Mesothelial cell of epicardium (in vitro differentiated cells): ENCODE data around the gene GUCY2F. TPM values are rescaled to one million over a fixed set of nuclear protein-coding genes. Genes with fewer than 3 reads are reported as not detected.

Experiments
- DNase-seq, 2 experiments: peaks; one replicate each; pipeline ENCODE4 v3.0.0; 2021; ENCODE audit warnings: low spot score in 2 of 2; ENCODE audit not compliant: unreplicated experiment in 2 of 2
- H3K27ac Mint-ChIP-seq: 2 replicates; pipeline ENCODE4 v1.8.0; 2021; ENCODE audit warnings: mixed read lengths
- H3K27me3 Mint-ChIP-seq: 2 replicates; pipeline ENCODE4 v1.8.0; 2021; ENCODE audit warnings: low read depth, mixed read lengths
- H3K36me3 Mint-ChIP-seq: 2 replicates; pipeline ENCODE4 v1.8.0; 2021; ENCODE audit warnings: mixed read lengths
- H3K4me1 Mint-ChIP-seq: 2 replicates; pipeline ENCODE4 v1.8.0; 2021; ENCODE audit warnings: mixed read lengths
- H3K4me3 Mint-ChIP-seq: 2 replicates; pipeline ENCODE4 v1.8.0; 2021; ENCODE audit warnings: mild to moderate bottlenecking, moderate library complexity, mixed read lengths
- H3K9me3 Mint-ChIP-seq: 2 replicates; pipeline ENCODE4 v1.8.0; 2021; ENCODE audit warnings: mixed read lengths
- CTCF ChIP-seq: fragments of 200-600 bp; sonication (generic); IDR thresholded peaks from one replicate; pipeline ENCODE4 v1.5.0; 2021; ENCODE audit warnings: antibody characterized with exemption; ENCODE audit not compliant: unreplicated experiment
- total RNA-seq: library from RNA; stranded (reverse); gene quantifications from 3 replicates; pipeline ENCODE4 v1.2.1, GENCODE V29; 2021

GUCY2F gene
- total RNA-seq, 1 donor from 2014 or later: not detected

- Mint-ChIP-seq H3K27ac (no peak overlapping the region), H3K36me3 (no peaks in the 10 kb centered on the region), H3K9me3 (no peaks in the 10 kb centered on the region), H3K4me1 (peaks cover 5% of the 10 kb centered on the region), H3K27me3 (no peaks in the 10 kb centered on the region), H3K4me3 (no peak overlapping the region)
- DNase-seq: no peak
- TF ChIP-seq CTCF: no peak
Measured at GRCh38 chrX:109398061-109398460, 83.8 kb downstream of the GUCY2F start.

- no peaks in the 10 kb centered on the region for H3K9me3 Mint-ChIP-seq
- DNase-seq: no peak
- H3K4me1 Mint-ChIP-seq: peaks cover 7% of the 10 kb centered on the region
- H3K4me3 Mint-ChIP-seq: no peak overlapping the region
- H3K27ac Mint-ChIP-seq: no peak overlapping the region
- TF ChIP-seq CTCF: no peak
- H3K27me3 Mint-ChIP-seq: no peaks in the 10 kb centered on the region
- no peaks in the 10 kb centered on the region for H3K36me3 Mint-ChIP-seq
Measured at GRCh38 chrX:109393859-109394258, 88.0 kb downstream of the GUCY2F start.

- H3K4me1 Mint-ChIP-seq: peaks cover 4% of the 10 kb centered on the region
- no peaks in the 10 kb centered on the region for H3K36me3 Mint-ChIP-seq
- H3K27me3 Mint-ChIP-seq: no peaks in the 10 kb centered on the region
- DNase-seq: no peak
- no peak for TF ChIP-seq CTCF
- H3K9me3 Mint-ChIP-seq: no peaks in the 10 kb centered on the region
- no peak overlapping the region for H3K4me3 Mint-ChIP-seq
- no peak overlapping the region for H3K27ac Mint-ChIP-seq
Measured at GRCh38 chrX:109392895-109393294, 89.0 kb downstream of the GUCY2F start.

GRCh38 chrX:109390556-109390955, 91.3 kb downstream of the GUCY2F start:
- TF ChIP-seq CTCF: no peak
- H3K27me3 Mint-ChIP-seq: no peaks in the 10 kb centered on the region
- H3K27ac Mint-ChIP-seq: no peak overlapping the region
- peaks cover 4% of the 10 kb centered on the region for H3K4me1 Mint-ChIP-seq
- H3K4me3 Mint-ChIP-seq: no peak overlapping the region
- DNase-seq: no peak
- no peaks in the 10 kb centered on the region for H3K36me3 Mint-ChIP-seq
- no peaks in the 10 kb centered on the region for H3K9me3 Mint-ChIP-seq

GRCh38 chrX:109389917-109390316, 92.0 kb downstream of the GUCY2F start:
- no peaks in the 10 kb centered on the region for H3K36me3 Mint-ChIP-seq
- H3K27ac Mint-ChIP-seq: no peak overlapping the region
- peaks cover 4% of the 10 kb centered on the region for H3K4me1 Mint-ChIP-seq
- no peak for DNase-seq
- no peaks in the 10 kb centered on the region for H3K27me3 Mint-ChIP-seq
- TF ChIP-seq CTCF: no peak
- no peaks in the 10 kb centered on the region for H3K9me3 Mint-ChIP-seq
- no peak overlapping the region for H3K4me3 Mint-ChIP-seq

GRCh38 chrX:109384699-109385098, 97.2 kb downstream of the GUCY2F start:
- Mint-ChIP-seq H3K36me3 (no peaks in the 10 kb centered on the region), H3K9me3 (no peaks in the 10 kb centered on the region), H3K4me1 (no peaks in the 10 kb centered on the region), H3K4me3 (no peak overlapping the region), H3K27ac (no peak overlapping the region), H3K27me3 (no peaks in the 10 kb centered on the region)
- no peak for DNase-seq
- peak; percentile 66 for TF ChIP-seq CTCF
